Vagina (tissue), 2 donors: ENCODE data around the gene PCBP3.

ENCODE experiments used
- CTCF ChIP-seq, 3 experiments: fragments of 450-650 bp in 2 of 3; fragments of 200-600 bp in 1 of 3; sonication (generic) in 1 of 3; IDR thresholded peaks; one replicate each; pipeline ENCODE4 v1.5.1; 2017 to 2019; ENCODE audit warnings: antibody characterized with exemption in 3 of 3, mild to moderate bottlenecking in 2 of 3, moderate library complexity in 2 of 3
- POLR2A ChIP-seq, 2 donors: fragments of 450-650 bp; IDR thresholded peaks; one replicate each; pipeline ENCODE4 v1.6.1; 2017; ENCODE audit warnings: antibody characterized with exemption in 2 of 2, mild to moderate bottlenecking in 2 of 2, moderate library complexity in 2 of 2
- POLR2AphosphoS5 ChIP-seq, 2 donors: sonication (generic); formaldehyde crosslinking; IDR thresholded peaks; one replicate each; pipeline ENCODE4 v1.9.0; 2017; ENCODE audit warnings: antibody characterized with exemption in 2 of 2, mild to moderate bottlenecking in 2 of 2, low read depth in 1 of 2; ENCODE audit not compliant: insufficient read depth in 1 of 2

GRCh38 chr21:45763074-45763473 lies 119.5 kb downstream of the PCBP3 start:
- no peak for TF ChIP-seq CTCF (IDR thresholded peaks at IDR 0.05)
- TF ChIP-seq POLR2AphosphoS5 (IDR thresholded peaks at IDR 0.05; ENCODE audit: insufficient read depth in 1 of 2, low read depth in 1 of 2): no peak
- no peak for TF ChIP-seq POLR2A (IDR thresholded peaks at IDR 0.05)
